Osteoblast (primary cell): ENCODE data around the gene ADGRG7. TPM values are rescaled to one million over a fixed set of nuclear protein-coding genes. Genes with fewer than 3 reads are reported as not detected.
A peak's percentile ranks its signal among the peaks of the same experiment; 100 is the strongest.

Experiments used
- DNase-seq: peaks from one replicate; pipeline ENCODE4 v3.0.0; 2011; ENCODE audit warnings: low spot score, mixed read lengths; ENCODE audit not compliant: insufficient read length; ENCODE audit errors: missing footprints
- H2AFZ ChIP-seq: 2 replicates; pipeline ENCODE4 v1.6.0; 2011; ENCODE audit warnings: mild to moderate bottlenecking, low read length
- H3K27ac ChIP-seq: 2 replicates; pipeline ENCODE4 v1.5.1; 2011; ENCODE audit warnings: mild to moderate bottlenecking, low read depth, low read length, moderate library complexity
- H3K27me3 ChIP-seq: 2 replicates; pipeline ENCODE4 v1.6.0; 2012; ENCODE audit warnings: mild to moderate bottlenecking, control low read depth, inconsistent platforms, low read length, moderate library complexity; ENCODE audit not compliant: insufficient read depth
- H3K36me3 ChIP-seq: 2 replicates; pipeline ENCODE4 v1.5.1; 2011; ENCODE audit warnings: mild to moderate bottlenecking, low read length, control low read depth, moderate library complexity; ENCODE audit not compliant: insufficient read depth
- H3K4me1 ChIP-seq: 2 replicates; pipeline ENCODE4 v1.5.1; 2011; ENCODE audit warnings: mild to moderate bottlenecking, low read length, control low read depth, moderate library complexity; ENCODE audit not compliant: insufficient read depth
- H3K4me2 ChIP-seq: 2 replicates; pipeline ENCODE4 v1.6.0; 2011; ENCODE audit warnings: mild to moderate bottlenecking, low read length; ENCODE audit not compliant: insufficient read depth
- H3K4me3 ChIP-seq: fragments of 200-600 bp; sonication (generic); 3 replicates; pipeline ENCODE4 v1.5.1; 2012; ENCODE audit warnings: mild to moderate bottlenecking, low read length, inconsistent platforms; ENCODE audit not compliant: insufficient read depth
- H3K79me2 ChIP-seq: 2 replicates; pipeline ENCODE4 v1.6.0; 2012; ENCODE audit warnings: mild to moderate bottlenecking, low read length, control low read depth, inconsistent platforms; ENCODE audit not compliant: insufficient read depth
- H3K9me3 ChIP-seq: 2 replicates; pipeline ENCODE4 v1.5.1; 2011; ENCODE audit warnings: low read depth, low read length, control low read depth
- H4K20me1 ChIP-seq: 2 replicates; pipeline ENCODE4 v1.6.0; 2012; ENCODE audit warnings: mild to moderate bottlenecking, low read length, control low read depth; ENCODE audit not compliant: insufficient read depth
- CTCF ChIP-seq: IDR thresholded peaks from 2 replicates; pipeline ENCODE4 v1.5.1; 2011; ENCODE audit warnings: mild to moderate bottlenecking, low read depth, low read length, moderate library complexity; ENCODE audit errors: extremely low read depth
- total RNA-seq: library from RNA; depleted of rRNA; stranded (reverse); fragments of >200 nt; gene quantifications from 2 replicates; pipeline ENCODE4 v1.2.3, GENCODE V29; 2012

ADGRG7 gene
- total RNA-seq, 1 donor, result not detected

DNA sequence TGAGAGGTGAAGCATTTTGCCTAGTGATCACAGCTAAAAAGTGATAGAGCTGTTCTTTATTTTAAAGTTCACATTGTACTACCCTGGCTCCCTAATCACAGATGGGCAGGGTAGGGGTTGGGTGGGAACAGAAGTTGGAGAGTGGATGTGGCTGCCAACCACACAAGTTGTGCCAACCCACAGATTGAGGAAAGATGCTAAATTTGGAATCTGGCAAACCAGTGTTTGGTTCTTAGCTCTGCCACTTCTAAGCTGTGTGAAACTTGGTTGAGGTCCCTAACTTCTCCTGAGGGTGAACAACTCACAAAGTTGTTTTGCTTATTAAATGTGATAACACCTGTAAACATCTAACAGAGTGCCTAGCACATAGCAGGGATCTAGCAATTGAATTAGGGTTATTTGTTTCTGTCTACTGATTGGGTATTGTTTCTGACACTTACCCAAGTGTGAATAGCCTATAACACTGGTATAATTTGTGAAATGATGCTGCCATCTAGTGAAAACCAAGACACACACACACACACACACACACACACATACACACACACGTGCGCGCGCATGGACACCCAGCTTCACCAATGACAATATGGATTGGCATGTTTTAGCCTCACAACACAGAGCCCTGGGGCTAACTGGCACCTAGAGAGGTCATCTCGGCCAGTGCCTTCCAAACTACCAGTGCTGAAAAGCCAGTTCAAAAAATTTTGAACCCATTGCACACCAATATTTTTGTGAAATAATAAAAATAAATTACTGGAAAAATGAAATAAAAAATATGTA is 25.3 kb downstream of the ADGRG7 start:
- Histone ChIP-seq H4K20me1 (no peaks in the 10 kb centered on the region), H3K27me3 (peaks cover 16% of the 10 kb centered on the region), H3K27ac (no peak overlapping the region), H3K4me1 (no peaks in the 10 kb centered on the region), H2AFZ (no peak overlapping the region), H3K4me3 (no peak overlapping the region), H3K4me2 (no peak overlapping the region), H3K9me3 (no peaks in the 10 kb centered on the region), H3K36me3 (no peaks in the 10 kb centered on the region), H3K79me2 (no peaks in the 10 kb centered on the region)
- no peak for TF ChIP-seq CTCF
- no peak for DNase-seq

GRCh38 chr3:100635273-100635701 is 25.9 kb downstream of the ADGRG7 start:
- H3K79me2 ChIP-seq, result no peaks in the 10 kb centered on the region
- H3K27me3 ChIP-seq, result peaks cover 20% of the 10 kb centered on the region
- H3K4me3 ChIP-seq, result no peak overlapping the region
- no peak overlapping the region for H3K4me2 ChIP-seq
- H3K27ac ChIP-seq, result no peak overlapping the region
- no peaks in the 10 kb centered on the region for H3K9me3 ChIP-seq
- H2AFZ ChIP-seq, result no peak overlapping the region
- no peak for DNase-seq
- H3K4me1 ChIP-seq, result no peaks in the 10 kb centered on the region
- H4K20me1 ChIP-seq, result no peaks in the 10 kb centered on the region
- TF ChIP-seq CTCF, result no peak
- no peaks in the 10 kb centered on the region for H3K36me3 ChIP-seq

- Histone ChIP-seq H3K4me1 (no peaks in the 10 kb centered on the region), H4K20me1 (no peaks in the 10 kb centered on the region), H3K27me3 (peaks cover 26% of the 10 kb centered on the region), H3K36me3 (no peaks in the 10 kb centered on the region), H3K9me3 (no peaks in the 10 kb centered on the region), H2AFZ (no peak overlapping the region), H3K4me3 (no peak overlapping the region), H3K4me2 (no peak overlapping the region), H3K79me2 (no peaks in the 10 kb centered on the region), H3K27ac (no peak overlapping the region)
- TF ChIP-seq CTCF, result no peak
- peak; percentile 57 for DNase-seq
These were observed 27.8 kb downstream of the ADGRG7 start for GRCh38 chr3:100637197-100637631.

- no peak for DNase-seq
- Histone ChIP-seq H3K27me3 (peaks cover 45% of the 10 kb centered on the region), H2AFZ (no peak overlapping the region), H3K4me2 (no peak overlapping the region), H4K20me1 (no peaks in the 10 kb centered on the region), H3K27ac (no peak overlapping the region), H3K79me2 (no peaks in the 10 kb centered on the region), H3K4me3 (no peak overlapping the region), H3K36me3 (no peaks in the 10 kb centered on the region), H3K9me3 (no peaks in the 10 kb centered on the region), H3K4me1 (no peaks in the 10 kb centered on the region)
- TF ChIP-seq CTCF, result no peak
These were observed 31.2 kb downstream of the ADGRG7 start for GRCh38 chr3:100640633-100641032.
